K562 (cell line): ENCODE results near the gene CHCHD5. TPM values are rescaled to one million over a fixed set of nuclear protein-coding genes. Genes with fewer than 3 reads are reported as not detected.
A peak's percentile ranks its signal among the peaks of the same experiment; 100 is the strongest.

Experiments
- ARHGAP35 ChIP-seq: fragments of 450-650 bp; IDR thresholded peaks from 2 replicates; pipeline ENCODE4 v1.6.1; 2018; ENCODE audit not compliant: partially characterized antibody
- ARID1B ChIP-seq: fragments of 450-650 bp; IDR thresholded peaks from 2 replicates; pipeline ENCODE4 v1.6.1; 2016; ENCODE audit warnings: antibody characterized with exemption, mild to moderate bottlenecking, inconsistent platforms
- FOXP1 ChIP-seq: sonication (generic); formaldehyde crosslinking; IDR thresholded peaks from 2 replicates; pipeline ENCODE4 v1.8.0; 2022; ENCODE audit warnings: mild to moderate bottlenecking, missing genetic modification reagents
- HLTF ChIP-seq: fragments of 450-650 bp; IDR thresholded peaks from 2 replicates; pipeline ENCODE4 v1.6.1; 2016
- HNRNPUL1 ChIP-seq: fragments of 200-400 bp; formaldehyde crosslinking; IDR thresholded peaks from 2 replicates; pipeline ENCODE4 v1.6.1; 2017; ENCODE audit warnings: low read length
- NCOR1 ChIP-seq: fragments of 450-650 bp; IDR thresholded peaks from 2 replicates; pipeline ENCODE4 v1.6.1; 2016; ENCODE audit warnings: mild to moderate bottlenecking, moderate library complexity
- NR2C1 ChIP-seq, 2 experiments: fragments of 450-650 bp; IDR thresholded peaks; 2 replicates each; pipeline ENCODE4 v1.6.1; 2017; ENCODE audit warnings: mild to moderate bottlenecking in 2 of 2, antibody characterized with exemption in 1 of 2, inconsistent platforms in 1 of 2, missing compliant biosample characterization in 1 of 2, missing genetic modification characterization in 1 of 2
- PML ChIP-seq: IDR thresholded peaks from 2 replicates; pipeline ENCODE4 v1.6.1; 2012; ENCODE audit warnings: low read length, inconsistent platforms
- RBM34 ChIP-seq: fragments of 200-400 bp; formaldehyde crosslinking; IDR thresholded peaks from 2 replicates; pipeline ENCODE4 v1.6.1; 2018; ENCODE audit warnings: low read length, borderline replicate concordance; ENCODE audit not compliant: insufficient read depth
- RFX7 ChIP-seq: fragments of 250-450 bp; sonication (Bioruptor Pico); IDR thresholded peaks from 2 replicates; pipeline ENCODE4 v1.5.1; 2021; ENCODE audit warnings: mild to moderate bottlenecking
- SAFB ChIP-seq: fragments of 200-400 bp; formaldehyde crosslinking; IDR thresholded peaks from 2 replicates; pipeline ENCODE4 v1.6.1; 2017; ENCODE audit warnings: low read depth, low read length, borderline replicate concordance
- SLC30A9 ChIP-seq: fragments of 250-450 bp; sonication (Bioruptor Pico); IDR thresholded peaks from 2 replicates; pipeline ENCODE4 v1.8.0; 2022; ENCODE audit warnings: mild to moderate bottlenecking, moderate library complexity
- WHSC1 ChIP-seq: IDR thresholded peaks from one replicate; pipeline ENCODE4 v1.6.1; 2012; ENCODE audit warnings: low read length, control low read depth, inconsistent platforms
- ZKSCAN1 ChIP-seq: fragments of 150-350 bp; IDR thresholded peaks from 2 replicates; pipeline ENCODE4 v1.6.1; 2016; ENCODE audit warnings: low read depth, low read length
- ZNF133 ChIP-seq: fragments of 250-450 bp; sonication (Bioruptor Pico); IDR thresholded peaks from 2 replicates; pipeline ENCODE4 v1.4.0; 2020; ENCODE audit warnings: mild to moderate bottlenecking
- ZNF253 ChIP-seq: fragments of 250-450 bp; sonication (Bioruptor Pico); conservative IDR thresholded peaks from 2 replicates; pipeline ENCODE4 v1.6.1; 2021; ENCODE audit warnings: mild to moderate bottlenecking
- ZNF263 ChIP-seq: sonication (generic); formaldehyde crosslinking; IDR thresholded peaks from 2 replicates; pipeline ENCODE4 v1.8.0; 2022; ENCODE audit warnings: mild to moderate bottlenecking, missing genetic modification reagents, borderline replicate concordance
- ZNF3 ChIP-seq: fragments of 250-450 bp; sonication (Bioruptor Pico); IDR thresholded peaks from 2 replicates; pipeline ENCODE4 v1.5.0; 2021; ENCODE audit warnings: mild to moderate bottlenecking, moderate library complexity
- ZNF507 ChIP-seq: conservative IDR thresholded peaks from 2 replicates; pipeline ENCODE4 v1.6.1; 2017; ENCODE audit warnings: missing genetic modification characterization, missing compliant biosample characterization
- ZNF695 ChIP-seq: fragments of 450-650 bp; formaldehyde crosslinking; IDR thresholded peaks from 2 replicates; pipeline ENCODE4 v1.4.0; 2020; ENCODE audit warnings: mild to moderate bottlenecking, moderate library complexity
- polyA plus RNA-seq, 8 experiments: library from polyadenylated mRNA; depleted of rRNA in 4 of 8; stranded (reverse) in 5 of 8; unstranded in 3 of 8; fragments of >200 nt; fragmentation: Nextera tagmentation in 2 of 8; fragmentation: Illumina TruSeq in 1 of 8; extraction: Ambion mirVana in 2 of 8; extraction: Trizol in 1 of 8; gene quantifications; 2 replicates each; pipeline versions ENCODE4 v1.2.1 to v1.2.3, GENCODE V29; 2011 to 2014; ENCODE audit warnings: inconsistent platforms in 1 of 8, missing spikeins in 1 of 8
- total RNA-seq, 7 experiments: library from RNA; depleted of rRNA in 6 of 7; stranded (reverse); fragments of >200 nt in 6 of 7; fragmentation: Illumina TruSeq in 2 of 7; extraction: Trizol in 2 of 7; gene quantifications; 2 replicates each; pipeline versions ENCODE4 v1.2.1 to v1.2.3, GENCODE V29; 2011 to 2021; ENCODE audit warnings: low replicate concordance in 1 of 7
- TF ChIP-seq, protein P1 (sequence below): IDR thresholded peaks from 3 replicates; pipeline ENCODE4 v1.6.1; 2011; ENCODE audit warnings: borderline replicate concordance, mild to moderate bottlenecking; ENCODE audit not compliant: insufficient read length, insufficient read depth
- TF ChIP-seq, protein P2 (sequence below): fragments of 450-650 bp; formaldehyde crosslinking; IDR thresholded peaks from 2 replicates; pipeline ENCODE4 v1.4.0; 2020; ENCODE audit warnings: mild to moderate bottlenecking, mixed read lengths
- TF ChIP-seq, protein P3 (sequence below): sonication (generic); formaldehyde crosslinking; IDR thresholded peaks from 2 replicates; pipeline ENCODE4 v1.8.0; 2022; ENCODE audit warnings: mild to moderate bottlenecking, missing genetic modification reagents
- TF ChIP-seq, protein P4 (sequence below): fragments of 250-450 bp; sonication (Bioruptor Pico); IDR thresholded peaks from 2 replicates; pipeline ENCODE4 v1.8.0; 2021; ENCODE audit warnings: moderate library complexity, mild to moderate bottlenecking, inconsistent platforms

Gene CHCHD5
- total and polyA plus RNA-seq, 9 of the 15 experiments (the other 6 are each of a cell fraction or from before 2014, with no cell fraction given) = 7.4 to 79.3 (median 33.4) TPM

DNA sequence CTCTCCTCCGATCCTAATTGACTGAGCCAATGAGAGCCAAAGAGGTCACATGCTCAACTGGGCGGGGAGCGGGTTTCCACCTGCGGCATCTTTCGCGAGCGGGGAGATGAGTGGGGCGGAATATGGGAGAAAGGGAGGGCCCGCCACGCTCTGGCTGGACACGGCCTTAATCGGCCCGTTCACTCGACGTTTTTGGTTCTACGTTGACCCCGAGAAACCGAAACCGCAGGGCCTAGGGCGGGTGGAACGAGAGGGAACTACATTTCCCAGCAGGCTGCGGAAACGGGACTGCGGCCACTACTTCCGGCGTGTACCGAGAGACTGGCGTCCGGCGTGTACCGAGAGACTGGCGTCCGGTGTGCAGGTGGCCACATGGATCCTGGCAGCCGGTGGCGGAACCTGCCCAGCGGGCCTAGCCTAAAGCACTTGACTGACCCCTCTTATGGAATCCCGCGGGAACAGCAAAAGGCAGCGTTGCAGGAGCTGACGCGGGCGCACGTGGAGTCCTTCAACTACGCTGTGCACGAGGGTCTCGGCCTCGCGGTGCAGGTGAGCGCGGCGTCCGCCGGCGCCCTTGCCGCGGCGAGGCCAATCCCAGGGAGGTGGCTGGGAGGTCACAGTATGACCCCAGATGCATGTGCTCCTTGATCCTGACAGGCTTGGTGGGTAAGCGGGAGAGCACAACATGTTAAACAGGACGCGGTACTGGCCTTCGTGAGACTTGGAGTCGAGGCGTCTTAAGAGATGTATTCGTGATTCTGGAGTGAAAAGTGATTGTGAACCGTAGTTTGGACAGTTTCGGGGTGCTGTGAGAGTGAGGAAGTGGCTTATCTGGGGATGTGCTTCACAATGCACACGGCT, 42.1 kb upstream of the CHCHD5 start, which contains the start of gene POLR1B (continued):
- TF ChIP-seq, protein P1, sequence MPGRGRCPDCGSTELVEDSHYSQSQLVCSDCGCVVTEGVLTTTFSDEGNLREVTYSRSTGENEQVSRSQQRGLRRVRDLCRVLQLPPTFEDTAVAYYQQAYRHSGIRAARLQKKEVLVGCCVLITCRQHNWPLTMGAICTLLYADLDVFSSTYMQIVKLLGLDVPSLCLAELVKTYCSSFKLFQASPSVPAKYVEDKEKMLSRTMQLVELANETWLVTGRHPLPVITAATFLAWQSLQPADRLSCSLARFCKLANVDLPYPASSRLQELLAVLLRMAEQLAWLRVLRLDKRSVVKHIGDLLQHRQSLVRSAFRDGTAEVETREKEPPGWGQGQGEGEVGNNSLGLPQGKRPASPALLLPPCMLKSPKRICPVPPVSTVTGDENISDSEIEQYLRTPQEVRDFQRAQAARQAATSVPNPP = no peak
- TF ChIP-seq FOXP1 (CRISPR knock-in tag) = peak; percentile 86
- no peak for TF ChIP-seq ARHGAP35
- TF ChIP-seq, protein P2, sequence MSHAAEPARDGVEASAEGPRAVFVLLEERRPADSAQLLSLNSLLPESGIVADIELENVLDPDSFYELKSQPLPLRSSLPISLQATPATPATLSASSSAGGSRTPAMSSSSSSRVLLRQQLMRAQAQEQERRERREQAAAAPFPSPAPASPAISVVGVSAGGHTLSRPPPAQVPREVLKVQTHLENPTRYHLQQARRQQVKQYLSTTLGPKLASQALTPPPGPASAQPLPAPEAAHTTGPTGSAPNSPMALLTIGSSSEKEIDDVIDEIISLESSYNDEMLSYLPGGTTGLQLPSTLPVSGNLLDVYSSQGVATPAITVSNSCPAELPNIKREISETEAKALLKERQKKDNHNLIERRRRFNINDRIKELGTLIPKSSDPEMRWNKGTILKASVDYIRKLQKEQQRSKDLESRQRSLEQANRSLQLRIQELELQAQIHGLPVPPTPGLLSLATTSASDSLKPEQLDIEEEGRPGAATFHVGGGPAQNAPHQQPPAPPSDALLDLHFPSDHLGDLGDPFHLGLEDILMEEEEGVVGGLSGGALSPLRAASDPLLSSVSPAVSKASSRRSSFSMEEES (CRISPR knock-in tag) = peak; percentile 34; the same call in 1 of the 2 replicates
- TF ChIP-seq ZNF133 (CRISPR knock-in tag) = no peak
- no peak for TF ChIP-seq ZNF507 (tag)
- no peak for TF ChIP-seq HLTF
- no peak for TF ChIP-seq ZNF253 (CRISPR knock-in tag)
- no peak for TF ChIP-seq RBM34
- TF ChIP-seq ZNF695 (CRISPR knock-in tag) = no peak
- TF ChIP-seq ZKSCAN1 = peak; percentile 48; the same call in 1 of the 2 replicates
- TF ChIP-seq ZNF3 = no peak
- no peak for TF ChIP-seq HNRNPUL1
- TF ChIP-seq PML = no peak
- TF ChIP-seq SLC30A9 = no peak
- TF ChIP-seq, protein P3, sequence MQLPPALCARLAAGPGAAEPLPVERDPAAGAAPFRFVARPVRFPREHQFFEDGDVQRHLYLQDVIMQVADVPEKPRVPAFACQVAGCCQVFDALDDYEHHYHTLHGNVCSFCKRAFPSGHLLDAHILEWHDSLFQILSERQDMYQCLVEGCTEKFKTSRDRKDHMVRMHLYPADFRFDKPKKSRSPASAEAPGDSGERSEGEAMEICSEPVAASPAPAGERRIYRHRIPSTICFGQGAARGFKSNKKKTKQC (CRISPR knock-in tag) = peak; percentile 93
- TF ChIP-seq ARID1B = no peak
- TF ChIP-seq SAFB = peak; percentile 64; the same call in 1 of the 2 replicates
- TF ChIP-seq RFX7 (CRISPR knock-in tag) = no peak
- no peak for TF ChIP-seq ZNF263
- no peak for TF ChIP-seq WHSC1
- peak; percentile 87 for TF ChIP-seq NR2C1 (IDR thresholded peaks at IDR 0.05)
- peak; percentile 93 for TF ChIP-seq NR2C1 (tag; IDR thresholded peaks at IDR 0.05)
- peak; percentile 74 for TF ChIP-seq NCOR1
- TF ChIP-seq, protein P4, sequence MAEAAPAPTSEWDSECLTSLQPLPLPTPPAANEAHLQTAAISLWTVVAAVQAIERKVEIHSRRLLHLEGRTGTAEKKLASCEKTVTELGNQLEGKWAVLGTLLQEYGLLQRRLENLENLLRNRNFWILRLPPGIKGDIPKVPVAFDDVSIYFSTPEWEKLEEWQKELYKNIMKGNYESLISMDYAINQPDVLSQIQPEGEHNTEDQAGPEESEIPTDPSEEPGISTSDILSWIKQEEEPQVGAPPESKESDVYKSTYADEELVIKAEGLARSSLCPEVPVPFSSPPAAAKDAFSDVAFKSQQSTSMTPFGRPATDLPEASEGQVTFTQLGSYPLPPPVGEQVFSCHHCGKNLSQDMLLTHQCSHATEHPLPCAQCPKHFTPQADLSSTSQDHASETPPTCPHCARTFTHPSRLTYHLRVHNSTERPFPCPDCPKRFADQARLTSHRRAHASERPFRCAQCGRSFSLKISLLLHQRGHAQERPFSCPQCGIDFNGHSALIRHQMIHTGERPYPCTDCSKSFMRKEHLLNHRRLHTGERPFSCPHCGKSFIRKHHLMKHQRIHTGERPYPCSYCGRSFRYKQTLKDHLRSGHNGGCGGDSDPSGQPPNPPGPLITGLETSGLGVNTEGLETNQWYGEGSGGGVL (CRISPR knock-in tag) = no peak
